HG02938 (cell line): Measurements from ENCODE around the gene SLC9A6.

Experiments used
- ATAC-seq: cut with Tn5 transposase; IDR thresholded peaks from one replicate; pipeline ENCODE4 v1.9.1; 2021; ENCODE audit warnings: mild to moderate bottlenecking, moderate library complexity; ENCODE audit not compliant: unreplicated experiment

SLC9A6 gene

GRCh38 chrX:135985157-135985972 lies at the start of gene SLC9A6:
Gene SLC9A6, plus strand, starts transcription at chrX:135985435. Its CDS starts 224 bp downstream, at chrX:135985659.
- peak; percentile 74 for ATAC-seq

- ATAC-seq: no peak
These were observed 40.7 kb upstream of the SLC9A6 start for GRCh38 chrX:135944486-135944885.

- no peak for ATAC-seq
These were observed 33.9 kb upstream of the SLC9A6 start for GRCh38 chrX:135951291-135951690.

GRCh38 chrX:135973025-135973547 lies 12.1 kb upstream of the SLC9A6 start:
- peak; percentile 51 for ATAC-seq

- ATAC-seq: peak; percentile 81
These were observed 11.5 kb upstream of the SLC9A6 start, which contains the start of gene MMGT1 for GRCh38 chrX:135973548-135974278. Gene MMGT1, minus strand, starts transcription at chrX:135973988. Its CDS starts 313 bp downstream, at chrX:135973675.

- ATAC-seq: no peak
These were observed 10.9 kb upstream of the SLC9A6 start for GRCh38 chrX:135974279-135974856.

- ATAC-seq: no peak
These were observed 9.8 kb upstream of the SLC9A6 start for GRCh38 chrX:135975421-135975820.

- no peak for ATAC-seq
These were observed 7.6 kb upstream of the SLC9A6 start for GRCh38 chrX:135977611-135978010.

- ATAC-seq: no peak
These were observed 4.2 kb upstream of the SLC9A6 start for GRCh38 chrX:135981010-135981409.

GRCh38 chrX:135981668-135982067 lies 3.6 kb upstream of the SLC9A6 start:
- no peak for ATAC-seq

- no peak for ATAC-seq
These were observed 2.4 kb upstream of the SLC9A6 start for GRCh38 chrX:135982860-135983259.

GRCh38 chrX:135984256-135984655 lies 979 bp upstream of the SLC9A6 start:
- ATAC-seq: no peak

- ATAC-seq: no peak
These were observed 461 bp upstream of the SLC9A6 start for GRCh38 chrX:135984791-135985156.

GRCh38 chrX:135985973-135986310 lies 707 bp downstream of the SLC9A6 start:
- no peak for ATAC-seq

- ATAC-seq: no peak
These were observed 3.0 kb downstream of the SLC9A6 start for GRCh38 chrX:135988245-135988644.

- ATAC-seq: no peak
These were observed 29.8 kb downstream of the SLC9A6 start for GRCh38 chrX:136015016-136015415.

- ATAC-seq: no peak
These were observed 31.6 kb downstream of the SLC9A6 start for GRCh38 chrX:136016881-136017280.

GRCh38 chrX:136019226-136019625 lies 34.0 kb downstream of the SLC9A6 start:
- no peak for ATAC-seq

- peak; percentile 69 for ATAC-seq
These were observed 35.9 kb downstream of the SLC9A6 start for GRCh38 chrX:136021160-136021559.

- ATAC-seq: peak; percentile 59
These were observed 36.7 kb downstream of the SLC9A6 start for GRCh38 chrX:136021903-136022302.

GRCh38 chrX:136025091-136025490 lies 39.9 kb downstream of the SLC9A6 start:
- ATAC-seq: no peak
